Heart left ventricle (tissue), 13 donors: ENCODE measurements around the gene EIF2B2.

Experiments used
- CTCF ChIP-seq, 12 donors: fragments of 200-600 bp; sonication (generic) in 4 of 12; IDR thresholded peaks; one replicate each; pipeline versions ENCODE4 v1.5.0 to v1.8.0; 2018 to 2022; ENCODE audit warnings: antibody characterized with exemption in 12 of 12, mild to moderate bottlenecking in 5 of 12
- POLR2A ChIP-seq, 2 donors: fragments of 450-650 bp; IDR thresholded peaks; one replicate each; pipeline ENCODE4 v1.6.1; 2017; ENCODE audit warnings: antibody characterized with exemption in 2 of 2, mild to moderate bottlenecking in 2 of 2, moderate library complexity in 2 of 2
- donor health status: ischemic (EF 13 %, LVEDD 7.1; RV severe dilation, severe dysfunction).
- donor health status: DM: no; HTN: yes; CAD: no.
- donor health status: DM: no; HTN: no; CAD: no.
- donor health status: ischemic (EF 25% LVEDD 6.9; RV normal size, moderate dysfunction).
- donor health status: ischemic (EF 25% LVEDD 5.7; RV mildly dilated, moderate dysfunction).
- donor health status: ischemic (EF 35%, LVEDD 5.7; RV mildly dilated, moderate dysfunction).
- donor health status: nonischemic (EF 11% LVEDD 7.7; RV severe dilation, severe dysfunction).
- donor health status: DM: yes; HTN: yes; CAD: no.
- donor health status: PGD.
- donor health status: ischemic (EF 29% LVEDD 5.4; RV normal size, mild dysfunction).
- donor health status: nonischemic (EF 23%, LVEDD 6.1; RV moderate dilation, normal function).

GRCh38 chr14:74983343-74983742, 19.4 kb upstream of the EIF2B2 start:
- TF ChIP-seq CTCF (IDR thresholded peaks at IDR 0.05): no peak
- TF ChIP-seq POLR2A (IDR thresholded peaks at IDR 0.05): no peak
